Measurements from ENCODE around the gene SRCIN1. TPM values are rescaled to one million over a fixed set of nuclear protein-coding genes. Genes with fewer than 3 reads are reported as not detected.

SRCIN1 gene
- total RNA-seq, 1 experiment from 2014 or later: 6.9 TPM

DNA sequence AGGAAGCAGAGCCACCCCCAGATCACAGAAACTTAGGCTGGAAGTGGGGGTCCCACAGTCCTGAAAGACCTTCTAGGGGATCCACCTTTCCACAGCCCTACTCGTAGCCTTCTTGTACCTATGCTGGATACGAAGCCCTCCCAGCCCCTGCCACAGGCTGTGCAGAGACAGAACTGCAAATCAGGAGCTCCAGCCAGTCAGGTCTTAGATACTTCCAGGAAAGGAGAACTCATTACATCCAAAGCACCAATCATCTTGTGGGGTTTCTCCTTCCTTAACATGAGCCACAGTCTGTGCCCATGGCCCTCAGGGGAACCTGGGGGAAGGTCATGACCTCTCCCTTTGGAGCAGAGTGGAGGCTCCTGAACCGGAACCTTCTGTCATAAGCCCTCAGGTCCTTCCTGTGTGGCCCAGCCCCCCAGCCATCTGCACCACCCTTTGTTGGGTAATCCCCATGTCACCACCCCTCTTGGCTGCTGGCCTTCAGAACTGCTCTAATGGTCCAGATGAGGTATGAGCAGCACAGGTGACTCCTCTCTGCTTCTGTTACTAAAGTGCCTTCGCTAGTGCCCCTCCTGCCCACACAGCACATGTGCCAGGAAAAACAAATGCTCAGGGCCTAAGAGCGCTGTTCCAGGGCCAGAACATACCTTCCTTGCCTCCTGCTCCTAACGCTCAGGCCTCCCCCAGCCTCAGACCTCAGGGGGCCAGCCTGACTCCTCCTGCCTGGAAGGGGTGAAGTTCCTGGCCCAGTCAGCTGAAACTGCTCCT lies 14.6 kb downstream of the SRCIN1 start:
- Histone ChIP-seq H2BK20ac (ENCODE audit: low read depth, low read length, poor library complexity, severe bottlenecking) (no peak overlapping the region), H3K23ac (ENCODE audit: insufficient read length, low read depth, low read length) (no peak overlapping the region), H2AK5ac (ENCODE audit: insufficient read length, low read length) (no peak overlapping the region), H4K8ac (replicated peaks; ENCODE audit: insufficient read length, low read depth, low read length) (no peak overlapping the region), H3K4me2 (ENCODE audit: insufficient read depth, insufficient read length, low read length) (no peak overlapping the region), H3K79me2 (ENCODE audit: insufficient read depth, low read length) (no peaks in the 10 kb centered on the region), H3K23me2 (ENCODE audit: insufficient read length, low read depth, low read length, poor library complexity, severe bottlenecking) (no peaks in the 10 kb centered on the region), H3K18ac (ENCODE audit: insufficient read length, low read depth, low read length) (no peak overlapping the region), H4K91ac (ENCODE audit: insufficient read length, low read depth, low read length) (no peak overlapping the region), H3K27ac (ENCODE audit: insufficient read length, low read depth, low read length) (no peak overlapping the region), H3K9ac (ENCODE audit: extremely low read depth, insufficient read length, low read length) (no peak overlapping the region), H4K20me1 (ENCODE audit: control insufficient read depth, insufficient read depth, insufficient read length) (peaks cover 2% of the 10 kb centered on the region), H2BK5ac (ENCODE audit: insufficient read length, low read length) (no peak overlapping the region), H3K79me1 (ENCODE audit: insufficient read depth, low read depth, low read length, poor library complexity, severe bottlenecking) (no peaks in the 10 kb centered on the region), H3K4me1 (ENCODE audit: insufficient read depth, low read length) (no peaks in the 10 kb centered on the region), H3K56ac (ENCODE audit: insufficient read length, low read depth, low read length) (no peak overlapping the region), H3K27me3 (ENCODE audit: insufficient read depth, low read length) (no peaks in the 10 kb centered on the region; the same call in 1 of the 2 replicates), H2BK12ac (ENCODE audit: insufficient read length, low read depth, low read length) (no peak overlapping the region), H3T11ph (ENCODE audit: low read length) (no peak overlapping the region), H3K14ac (ENCODE audit: insufficient read depth, low read length) (no peak overlapping the region), H2BK120ac (ENCODE audit: low read depth, low read length, poor library complexity, severe bottlenecking) (no peak overlapping the region), H2BK15ac (ENCODE audit: low read depth, low read length) (no peak overlapping the region), H4K5ac (ENCODE audit: insufficient read length, low read depth, low read length) (no peak overlapping the region), H3K4ac (ENCODE audit: low read depth, low read length) (no peak overlapping the region), H2AFZ (ENCODE audit: low read length) (no peak overlapping the region), H3K9me3 (ENCODE audit: control insufficient read depth, low read depth, low read length) (no peaks in the 10 kb centered on the region)
- Mint-ChIP-seq H3K36me3 (ENCODE audit: insufficient read depth in 1 of 3, low read depth in 3 of 3) (no peaks in the 10 kb centered on the region), H3K4me3 (no peak overlapping the region), H3K27me3 (ENCODE audit: low read depth) (peaks cover 37% of the 10 kb centered on the region), H3K9me3 (no peaks in the 10 kb centered on the region), H3K4me1 (peaks cover 44 to 69% of the 10 kb centered on the region in 2 experiments), H3K27ac (peak overlapping the region in 1 of 3 experiments; percentile 9; a peak in 1 of 7 replicates)
- DNase-seq: no peak
- no CpG with 5 or more reads among the region's 6 CpGs for WGBS (ENCODE audit: extremely low coverage, insufficient read length, low lambda C conversion rate)
- TF ChIP-seq, protein P1, sequence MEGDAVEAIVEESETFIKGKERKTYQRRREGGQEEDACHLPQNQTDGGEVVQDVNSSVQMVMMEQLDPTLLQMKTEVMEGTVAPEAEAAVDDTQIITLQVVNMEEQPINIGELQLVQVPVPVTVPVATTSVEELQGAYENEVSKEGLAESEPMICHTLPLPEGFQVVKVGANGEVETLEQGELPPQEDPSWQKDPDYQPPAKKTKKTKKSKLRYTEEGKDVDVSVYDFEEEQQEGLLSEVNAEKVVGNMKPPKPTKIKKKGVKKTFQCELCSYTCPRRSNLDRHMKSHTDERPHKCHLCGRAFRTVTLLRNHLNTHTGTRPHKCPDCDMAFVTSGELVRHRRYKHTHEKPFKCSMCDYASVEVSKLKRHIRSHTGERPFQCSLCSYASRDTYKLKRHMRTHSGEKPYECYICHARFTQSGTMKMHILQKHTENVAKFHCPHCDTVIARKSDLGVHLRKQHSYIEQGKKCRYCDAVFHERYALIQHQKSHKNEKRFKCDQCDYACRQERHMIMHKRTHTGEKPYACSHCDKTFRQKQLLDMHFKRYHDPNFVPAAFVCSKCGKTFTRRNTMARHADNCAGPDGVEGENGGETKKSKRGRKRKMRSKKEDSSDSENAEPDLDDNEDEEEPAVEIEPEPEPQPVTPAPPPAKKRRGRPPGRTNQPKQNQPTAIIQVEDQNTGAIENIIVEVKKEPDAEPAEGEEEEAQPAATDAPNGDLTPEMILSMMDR (conservative IDR thresholded peaks at IDR 0.05): no peak

Measured in H9 (cell line).